Ascending aorta (tissue), 2 donors: ENCODE measurements around the gene CYRIA. TPM values are rescaled to one million over a fixed set of nuclear protein-coding genes. Genes with fewer than 3 reads are reported as not detected.

Experiments used
- DNase-seq, 2 donors: peaks; one replicate each; pipeline ENCODE4 v3.0.0-alpha.2; 2019; ENCODE audit warnings: low spot score in 2 of 2
- H3K27ac ChIP-seq, 2 donors: fragments of 200-600 bp; sonication (generic); one replicate each; pipeline ENCODE4 v1.5.1; 2016 to 2017; ENCODE audit warnings: mild to moderate bottlenecking in 1 of 2
- H3K27me3 ChIP-seq: fragments of 200-600 bp; sonication (generic); one replicate; pipeline ENCODE4 v1.5.1; 2017
- H3K36me3 ChIP-seq, 2 donors: fragments of 200-600 bp; sonication (generic); one replicate each; pipeline ENCODE4 v1.5.1; 2016
- H3K4me1 ChIP-seq, 2 donors: fragments of 200-600 bp; sonication (generic); one replicate each; pipeline ENCODE4 v1.5.1; 2016 to 2017; ENCODE audit warnings: mild to moderate bottlenecking in 1 of 2
- H3K4me3 ChIP-seq, 2 donors: fragments of 200-600 bp; sonication (generic); one replicate each; pipeline ENCODE4 v1.5.1; 2016 to 2017; ENCODE audit warnings: mild to moderate bottlenecking in 1 of 2
- H3K9me3 ChIP-seq, 2 donors: fragments of 200-600 bp; sonication (generic); one replicate each; pipeline ENCODE4 v1.5.1; 2016
- intact Hi-C: fragments of 100-400 bp; cut with DNase I; formaldehyde crosslinking; loops from one replicate; pipeline ENCODE4 v1.15.1; 2023
- total RNA-seq: library from RNA; depleted of rRNA; stranded (reverse); fragments of >200 nt; gene quantifications from one replicate; pipeline ENCODE4 v1.1.0, GENCODE V29; 2016
- TF ChIP-seq, protein P1 (sequence below), 3 experiments: fragments of 200-600 bp in 2 of 3; fragments of 450-650 bp in 1 of 3; sonication (generic) in 2 of 3; IDR thresholded peaks; one replicate each; pipeline ENCODE4 v1.5.1; 2016 to 2019; ENCODE audit warnings: antibody characterized with exemption in 3 of 3, mild to moderate bottlenecking in 1 of 3, moderate library complexity in 1 of 3

The CYRIA gene
- total RNA-seq, 1 donor from 2014 or later, result 7.1 TPM

DNA sequence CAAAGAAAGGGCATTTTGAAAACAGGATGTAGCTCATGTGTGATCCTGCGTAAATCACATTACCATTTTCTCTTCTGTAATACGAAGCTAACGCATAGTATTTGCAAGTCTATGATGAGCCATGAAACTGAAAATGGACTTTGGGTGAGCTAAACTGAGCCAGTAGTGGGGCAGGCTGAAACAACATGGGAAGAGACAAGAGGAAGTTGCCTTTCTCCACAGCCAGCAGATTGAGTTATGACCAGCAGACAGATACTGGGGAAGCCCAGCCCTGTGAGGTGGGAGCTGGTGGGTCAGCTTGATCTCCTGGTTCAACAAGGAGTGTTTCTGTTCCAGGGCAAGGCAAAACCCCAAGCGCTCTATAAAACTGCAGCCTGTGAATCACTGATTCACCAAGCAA is 11.8 kb downstream of the CYRIA start:
- Histone ChIP-seq H3K27ac (peak overlapping the region in 1 of 2 donors; percentile 65), H3K27me3 (no peaks in the 10 kb centered on the region), H3K4me3 (no peak overlapping the region), H3K4me1 (peaks cover 8 to 48% of the 10 kb centered on the region in 2 donors), H3K9me3 (no peaks in the 10 kb centered on the region), H3K36me3 (no peaks in the 10 kb centered on the region)
- intact Hi-C loops, result no loop called here
- TF ChIP-seq, protein P1, sequence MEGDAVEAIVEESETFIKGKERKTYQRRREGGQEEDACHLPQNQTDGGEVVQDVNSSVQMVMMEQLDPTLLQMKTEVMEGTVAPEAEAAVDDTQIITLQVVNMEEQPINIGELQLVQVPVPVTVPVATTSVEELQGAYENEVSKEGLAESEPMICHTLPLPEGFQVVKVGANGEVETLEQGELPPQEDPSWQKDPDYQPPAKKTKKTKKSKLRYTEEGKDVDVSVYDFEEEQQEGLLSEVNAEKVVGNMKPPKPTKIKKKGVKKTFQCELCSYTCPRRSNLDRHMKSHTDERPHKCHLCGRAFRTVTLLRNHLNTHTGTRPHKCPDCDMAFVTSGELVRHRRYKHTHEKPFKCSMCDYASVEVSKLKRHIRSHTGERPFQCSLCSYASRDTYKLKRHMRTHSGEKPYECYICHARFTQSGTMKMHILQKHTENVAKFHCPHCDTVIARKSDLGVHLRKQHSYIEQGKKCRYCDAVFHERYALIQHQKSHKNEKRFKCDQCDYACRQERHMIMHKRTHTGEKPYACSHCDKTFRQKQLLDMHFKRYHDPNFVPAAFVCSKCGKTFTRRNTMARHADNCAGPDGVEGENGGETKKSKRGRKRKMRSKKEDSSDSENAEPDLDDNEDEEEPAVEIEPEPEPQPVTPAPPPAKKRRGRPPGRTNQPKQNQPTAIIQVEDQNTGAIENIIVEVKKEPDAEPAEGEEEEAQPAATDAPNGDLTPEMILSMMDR (IDR thresholded peaks at IDR 0.05), result no peak
- DNase-seq, result no peak

DNA sequence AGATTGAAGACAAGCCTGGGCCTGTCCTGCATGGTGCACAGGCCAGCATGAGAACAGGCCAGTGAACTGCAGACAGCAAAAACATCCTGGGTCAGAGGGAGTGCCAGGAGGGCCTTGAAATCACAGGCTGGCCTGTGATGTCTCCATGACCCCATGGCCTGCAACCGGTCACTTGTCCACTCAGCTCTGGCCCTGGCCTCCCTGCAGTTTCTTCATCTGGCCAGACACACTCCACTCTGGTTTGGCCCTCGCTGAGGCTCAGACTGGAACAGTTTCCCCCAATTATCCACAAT is 12.6 kb downstream of the CYRIA start:
- H3K27me3 ChIP-seq, result no peaks in the 10 kb centered on the region
- peaks cover 8 to 41% of the 10 kb centered on the region in 2 donors for H3K4me1 ChIP-seq
- intact Hi-C loops, result no loop called here
- no peak for DNase-seq
- H3K9me3 ChIP-seq, result no peaks in the 10 kb centered on the region
- peak overlapping the region; percentile 18 to 65 for H3K27ac ChIP-seq
- TF ChIP-seq, protein P1 (IDR thresholded peaks at IDR 0.05), result no peak
- no peak overlapping the region for H3K4me3 ChIP-seq
- no peaks in the 10 kb centered on the region for H3K36me3 ChIP-seq

DNA sequence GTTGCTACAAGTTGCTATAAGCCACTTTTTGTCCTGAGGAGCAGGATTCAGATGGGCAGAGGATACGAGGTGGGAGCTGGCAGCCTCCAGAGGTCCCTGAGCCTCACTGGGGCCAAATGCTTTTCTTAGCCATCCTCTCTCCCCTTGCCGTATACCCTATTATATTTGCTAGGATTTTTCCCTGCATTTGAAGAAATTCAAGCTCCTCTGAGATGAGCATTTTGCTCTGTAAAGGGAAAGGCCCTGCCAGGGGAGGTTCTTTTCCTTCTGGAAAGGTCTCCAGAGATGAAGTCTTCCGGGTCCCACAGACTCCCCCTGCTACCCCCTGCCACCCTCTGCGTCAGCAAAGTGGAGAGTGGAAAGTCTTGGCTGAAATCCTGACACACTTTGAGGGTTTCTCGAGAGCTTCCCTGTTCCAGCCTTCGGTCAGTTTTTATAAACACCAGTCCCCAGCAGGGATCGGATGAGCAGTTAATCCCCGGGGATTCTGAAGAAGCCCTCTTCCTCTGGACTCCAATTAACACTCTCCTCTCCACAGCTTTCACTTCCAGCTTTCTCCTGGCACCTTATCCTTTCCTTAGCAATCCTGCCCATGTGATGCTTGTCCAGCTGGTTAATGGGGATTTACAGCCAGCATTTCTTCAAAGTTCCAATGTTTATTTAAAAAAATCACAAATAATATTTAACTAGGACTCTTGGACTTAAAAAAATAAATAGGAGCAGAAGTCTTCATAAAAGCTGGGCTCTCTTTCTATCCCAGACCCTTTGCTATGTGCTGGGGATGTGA is 13.1 kb downstream of the CYRIA start:
- H3K4me1 ChIP-seq, result peaks cover 8 to 36% of the 10 kb centered on the region in 2 donors
- intact Hi-C loops, result no loop called here
- H3K9me3 ChIP-seq, result no peaks in the 10 kb centered on the region
- no peaks in the 10 kb centered on the region for H3K36me3 ChIP-seq
- peak overlapping the region in 1 of 2 donors; percentile 7 for H3K4me3 ChIP-seq
- H3K27ac ChIP-seq, result peak overlapping the region; percentile 18 to 65
- no peaks in the 10 kb centered on the region for H3K27me3 ChIP-seq
- no peak for DNase-seq
- TF ChIP-seq, protein P1 (IDR thresholded peaks at IDR 0.05), result no peak

DNA sequence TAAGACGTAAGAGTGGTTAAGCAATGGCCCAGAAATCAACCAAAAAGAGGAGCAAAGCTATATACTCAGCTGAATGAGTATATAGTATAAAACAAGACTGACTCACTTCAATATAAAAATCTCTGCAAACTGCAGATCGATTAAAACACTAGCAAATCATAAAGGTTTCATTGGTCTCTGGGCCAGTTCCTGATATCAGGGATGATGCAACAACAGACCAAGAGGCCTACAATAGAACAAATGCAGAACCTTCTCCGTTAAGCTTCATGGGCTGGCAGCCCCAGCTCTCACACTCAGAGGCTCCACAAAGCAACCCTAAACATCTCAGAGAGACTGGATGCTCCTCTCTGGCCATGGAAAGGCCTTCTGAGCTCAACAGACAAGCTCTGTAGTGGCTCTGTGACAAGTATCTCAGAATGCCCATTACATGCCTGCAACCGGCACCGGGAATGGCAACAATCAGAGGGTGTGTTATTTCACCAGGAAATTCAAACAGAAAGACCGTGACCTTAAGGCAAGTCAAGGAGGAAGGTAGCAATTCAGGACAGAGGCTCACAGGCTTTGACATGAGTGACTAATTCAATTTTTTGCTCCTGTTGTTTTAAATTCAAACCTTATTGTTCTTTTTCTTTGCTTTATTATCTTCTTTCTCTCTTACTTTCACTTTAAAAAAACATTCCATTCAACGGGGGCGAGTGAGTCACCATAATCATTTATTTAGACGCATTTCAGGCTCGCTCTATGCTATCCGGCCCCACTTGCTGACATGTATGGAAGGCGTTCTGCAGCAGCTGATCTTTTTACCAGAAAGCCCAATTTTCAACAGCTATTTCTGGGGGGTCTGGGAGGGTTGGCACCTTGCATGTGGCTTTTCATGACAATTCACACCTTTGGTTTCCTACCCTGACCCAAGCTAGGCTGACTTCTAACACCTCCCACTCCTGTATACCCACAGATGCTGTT is 15.1 kb downstream of the CYRIA start:
- Histone ChIP-seq H3K4me3 (peak overlapping the region; percentile 41 to 51), H3K27ac (peak overlapping the region; percentile 26 to 50), H3K4me1 (peaks cover 5 to 19% of the 10 kb centered on the region in 2 donors), H3K9me3 (no peaks in the 10 kb centered on the region), H3K36me3 (no peaks in the 10 kb centered on the region), H3K27me3 (no peaks in the 10 kb centered on the region)
- DNase-seq, result no peak
- TF ChIP-seq, protein P1 (IDR thresholded peaks at IDR 0.05), result no peak
- intact Hi-C loops, result no loop called here

DNA sequence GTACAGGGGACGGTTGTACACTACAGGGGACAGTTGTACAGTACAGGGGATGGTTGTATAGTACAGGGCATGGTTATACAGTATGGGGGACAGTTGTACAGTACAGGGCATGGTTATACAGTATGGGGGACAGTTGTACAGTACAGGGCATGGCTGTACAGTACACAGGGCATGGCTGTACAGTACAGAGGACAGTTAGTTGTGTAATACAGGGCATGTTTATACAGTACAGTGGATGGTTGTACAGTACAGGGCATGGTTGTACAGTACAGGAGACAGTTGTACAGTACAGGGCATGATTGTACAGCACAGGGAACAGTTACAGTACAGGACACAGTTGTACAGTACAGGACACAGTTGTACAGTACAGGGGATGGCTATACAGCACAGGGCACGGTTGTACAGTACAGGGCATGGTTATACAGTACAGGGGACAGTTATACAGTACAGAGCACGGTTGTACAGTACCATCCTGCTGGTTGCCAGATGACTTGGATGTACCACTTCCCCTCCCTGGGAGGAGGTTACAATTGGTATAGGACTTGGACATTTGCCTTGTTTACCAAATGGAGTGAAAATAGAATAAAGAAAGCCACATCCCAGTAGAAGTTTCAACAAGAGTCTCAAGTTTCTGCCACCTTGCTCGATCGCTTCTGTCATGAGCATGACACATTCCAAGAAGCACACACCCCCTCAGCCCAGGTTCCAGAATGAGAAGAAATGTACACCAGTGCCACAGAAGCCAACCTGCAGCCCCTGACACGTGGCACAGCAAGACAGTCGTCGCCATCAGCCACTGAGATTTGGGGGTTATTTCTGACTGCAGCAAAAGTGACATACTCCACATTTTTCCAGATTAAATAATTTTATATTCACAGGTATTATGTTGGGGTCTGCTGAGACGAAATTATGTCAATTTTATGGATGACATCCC is 16.0 kb downstream of the CYRIA start:
- Histone ChIP-seq H3K36me3 (no peaks in the 10 kb centered on the region), H3K4me1 (peaks cover 5 to 19% of the 10 kb centered on the region in 2 donors), H3K27me3 (no peaks in the 10 kb centered on the region), H3K27ac (no peak overlapping the region), H3K9me3 (no peaks in the 10 kb centered on the region), H3K4me3 (no peak overlapping the region)
- DNase-seq, result no peak
- intact Hi-C loops, result no loop called here
- TF ChIP-seq, protein P1 (IDR thresholded peaks at IDR 0.05), result no peak
